ENCODE data around the gene SRP68. TPM values are rescaled to one million over a fixed set of nuclear protein-coding genes. Genes with fewer than 3 reads are reported as not detected.

SRP68 gene
- total and polyA plus RNA-seq, 2 donors (not counting 1 experiment from before 2014, with no cell fraction given) = 29.6 to 82.3 TPM

DNA sequence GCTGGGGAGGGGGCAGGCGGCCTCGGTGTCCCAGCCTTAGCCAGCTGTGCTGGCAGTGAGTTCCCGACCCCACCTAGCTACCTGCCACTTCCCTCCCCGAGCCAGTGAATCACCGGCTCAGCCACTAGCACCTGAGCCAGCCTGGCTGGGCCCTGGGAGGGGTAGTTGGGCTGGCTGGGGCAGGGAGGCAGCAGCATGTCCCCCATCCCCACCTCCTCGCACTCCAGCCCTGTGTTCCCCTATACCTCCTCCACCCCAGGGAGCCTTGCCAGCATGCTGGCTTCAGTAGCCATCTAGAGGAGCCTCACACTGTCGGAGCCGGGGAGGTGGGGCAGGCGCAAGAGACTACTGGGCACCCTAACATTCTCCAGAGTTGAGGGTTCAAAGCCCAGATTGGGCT is 48.0 kb downstream of the SRP68 start:
- no peak overlapping the region for H3K4me3 Mint-ChIP-seq
- no peaks in the 10 kb centered on the region for H3K9me3 Mint-ChIP-seq (ENCODE audit: insufficient read depth)
- intact Hi-C loops (cut with micrococcal nuclease) = no loop called here
- Histone ChIP-seq H2AFZ (ENCODE audit: insufficient read depth, low read depth, low read length, poor library complexity, severe bottlenecking) (no peak overlapping the region), H4K20me1 (ENCODE audit: control insufficient read depth, insufficient read depth, low read length, poor library complexity, severe bottlenecking) (no peaks in the 10 kb centered on the region), H3K4me2 (replicated peaks; ENCODE audit: low read depth, low read length, poor library complexity, severe bottlenecking) (no peak overlapping the region), H3K4me3 (ENCODE audit: control extremely low read depth in 1 of 5, extremely low read depth in 1 of 5, insufficient read depth in 1 of 5, low read depth in 2 of 5, low read length in 4 of 5) (no peak overlapping the region), H3K36me3 (replicated peaks in 1 of 2; ENCODE audit: control extremely low read depth in 1 of 2, control insufficient read depth in 1 of 2, extremely low read depth in 1 of 2, insufficient read depth in 2 of 2, low read length in 1 of 2) (no peaks in the 10 kb centered on the region), H3K27me3 (replicated peaks in 1 of 4; ENCODE audit: control extremely low read depth in 1 of 4, control insufficient read depth in 3 of 4, insufficient read depth in 4 of 4, low read length in 3 of 4) (no peaks in the 10 kb centered on the region), H3K9ac (ENCODE audit: low read length) (no peak overlapping the region), H3K27ac (ENCODE audit: low read length in 2 of 2) (no peak overlapping the region), H3K4me1 (ENCODE audit: control insufficient read depth in 2 of 2, insufficient read depth in 2 of 2, low read length in 2 of 2) (peaks cover 2% of the 10 kb centered on the region in 2 donors), H3K79me2 (ENCODE audit: control insufficient read depth, insufficient read depth, low read length) (no peaks in the 10 kb centered on the region), H3K9me3 (ENCODE audit: control extremely low read depth in 1 of 3, control insufficient read depth in 2 of 3, insufficient read depth in 1 of 3, low read length in 2 of 3) (no peaks in the 10 kb centered on the region)
- ChIA-PET POLR2A (no interaction called here), CTCF (interaction anchor here (0.8 to 1.0 kb wide), 2 partner anchors 10 to 600 kb away, joined by 3 read pairs; no protein-coding TSS in a partner anchor)
- peaks cover 2% of the 10 kb centered on the region for H3K4me1 Mint-ChIP-seq
- H3K27me3 Mint-ChIP-seq = no peaks in the 10 kb centered on the region
- no peak for ATAC-seq (ENCODE audit: low read depth)
- DNase-seq = no peak
- WGBS (ENCODE audit: insufficient coverage) = 100% methylated on average over 4 of the region's 9 CpGs
- no peak overlapping the region for H3K27ac Mint-ChIP-seq
- TF ChIP-seq, protein P1, sequence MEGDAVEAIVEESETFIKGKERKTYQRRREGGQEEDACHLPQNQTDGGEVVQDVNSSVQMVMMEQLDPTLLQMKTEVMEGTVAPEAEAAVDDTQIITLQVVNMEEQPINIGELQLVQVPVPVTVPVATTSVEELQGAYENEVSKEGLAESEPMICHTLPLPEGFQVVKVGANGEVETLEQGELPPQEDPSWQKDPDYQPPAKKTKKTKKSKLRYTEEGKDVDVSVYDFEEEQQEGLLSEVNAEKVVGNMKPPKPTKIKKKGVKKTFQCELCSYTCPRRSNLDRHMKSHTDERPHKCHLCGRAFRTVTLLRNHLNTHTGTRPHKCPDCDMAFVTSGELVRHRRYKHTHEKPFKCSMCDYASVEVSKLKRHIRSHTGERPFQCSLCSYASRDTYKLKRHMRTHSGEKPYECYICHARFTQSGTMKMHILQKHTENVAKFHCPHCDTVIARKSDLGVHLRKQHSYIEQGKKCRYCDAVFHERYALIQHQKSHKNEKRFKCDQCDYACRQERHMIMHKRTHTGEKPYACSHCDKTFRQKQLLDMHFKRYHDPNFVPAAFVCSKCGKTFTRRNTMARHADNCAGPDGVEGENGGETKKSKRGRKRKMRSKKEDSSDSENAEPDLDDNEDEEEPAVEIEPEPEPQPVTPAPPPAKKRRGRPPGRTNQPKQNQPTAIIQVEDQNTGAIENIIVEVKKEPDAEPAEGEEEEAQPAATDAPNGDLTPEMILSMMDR (IDR thresholded peaks at IDR 0.05) = no peak
- TF ChIP-seq EZH2 (IDR thresholded peaks at IDR 0.05; ENCODE audit: borderline replicate concordance, insufficient read depth, low read depth, low read length, poor library complexity, severe bottlenecking) = no peak

DNA sequence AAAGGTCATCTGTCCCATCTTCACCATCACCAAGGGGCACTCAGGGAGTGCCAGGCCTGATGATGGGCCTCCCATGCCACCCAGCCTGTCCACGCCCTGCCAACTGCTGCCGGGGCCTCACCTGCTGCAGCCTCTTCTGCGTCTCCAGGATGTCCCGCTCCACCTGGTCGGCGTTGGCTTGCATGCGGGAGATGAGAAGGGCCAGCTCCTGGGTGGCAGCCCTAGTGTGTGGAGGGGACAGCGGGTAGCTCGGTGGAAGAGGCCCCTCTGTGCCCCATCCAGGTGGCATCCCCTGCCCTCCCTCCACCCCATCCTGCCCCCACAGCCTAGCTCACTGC is 48.4 kb downstream of the SRP68 start:
- Histone ChIP-seq H3K9me3 (ENCODE audit: control extremely low read depth in 1 of 3, control insufficient read depth in 2 of 3, insufficient read depth in 1 of 3, low read length in 2 of 3) (no peaks in the 10 kb centered on the region), H3K4me2 (replicated peaks; ENCODE audit: low read depth, low read length, poor library complexity, severe bottlenecking) (no peak overlapping the region), H3K27ac (ENCODE audit: low read length in 2 of 2) (no peak overlapping the region), H3K9ac (ENCODE audit: low read length) (no peak overlapping the region), H3K27me3 (replicated peaks in 1 of 4; ENCODE audit: control extremely low read depth in 1 of 4, control insufficient read depth in 3 of 4, insufficient read depth in 4 of 4, low read length in 3 of 4) (no peaks in the 10 kb centered on the region), H4K20me1 (ENCODE audit: control insufficient read depth, insufficient read depth, low read length, poor library complexity, severe bottlenecking) (no peaks in the 10 kb centered on the region), H2AFZ (ENCODE audit: insufficient read depth, low read depth, low read length, poor library complexity, severe bottlenecking) (no peak overlapping the region), H3K36me3 (replicated peaks in 1 of 2; ENCODE audit: control extremely low read depth in 1 of 2, control insufficient read depth in 1 of 2, extremely low read depth in 1 of 2, insufficient read depth in 2 of 2, low read length in 1 of 2) (no peaks in the 10 kb centered on the region), H3K4me1 (ENCODE audit: control insufficient read depth in 2 of 2, insufficient read depth in 2 of 2, low read length in 2 of 2) (no peaks in the 10 kb centered on the region), H3K4me3 (ENCODE audit: control extremely low read depth in 1 of 5, extremely low read depth in 1 of 5, insufficient read depth in 1 of 5, low read depth in 2 of 5, low read length in 4 of 5) (no peak overlapping the region), H3K79me2 (ENCODE audit: control insufficient read depth, insufficient read depth, low read length) (no peaks in the 10 kb centered on the region)
- 87% methylated on average over 7 of the region's 9 CpGs for WGBS (ENCODE audit: insufficient coverage)
- CTCF ChIA-PET = interaction anchor here (0.8 to 1.0 kb wide), 3 partner anchors 9 to 600 kb away, joined by 3 read pairs; no protein-coding TSS in a partner anchor
- Mint-ChIP-seq H3K9me3 (ENCODE audit: insufficient read depth) (no peaks in the 10 kb centered on the region), H3K4me1 (no peaks in the 10 kb centered on the region), H3K27me3 (no peaks in the 10 kb centered on the region), H3K27ac (no peak overlapping the region), H3K4me3 (no peak overlapping the region)
- no peak for TF ChIP-seq EZH2 (IDR thresholded peaks at IDR 0.05; ENCODE audit: borderline replicate concordance, insufficient read depth, low read depth, low read length, poor library complexity, severe bottlenecking)
- TF ChIP-seq, protein P1 (IDR thresholded peaks at IDR 0.05) = no peak
- DNase-seq (no peak), ATAC-seq (ENCODE audit: low read depth) (no peak)
- intact Hi-C loops (cut with micrococcal nuclease) = no loop called here
- POLR2A ChIA-PET = no interaction called here
